Brain microvascular endothelial cell (primary cell): ENCODE measurements around the gene ZAR1L.

ENCODE experiments used
- DNase-seq: peaks from one replicate; pipeline ENCODE4 v3.0.0-alpha.2; 2020
- H3K27ac ChIP-seq: fragments of 250-450 bp; sonication (Bioruptor Pico); 2 replicates; pipeline ENCODE4 v1.5.1; 2020; ENCODE audit warnings: mild to moderate bottlenecking, moderate library complexity
- H3K27me3 ChIP-seq: fragments of 250-450 bp; sonication (Bioruptor Pico); replicated peaks from 2 replicates; pipeline ENCODE4 v1.5.1; 2020; ENCODE audit warnings: mild to moderate bottlenecking
- H3K36me3 ChIP-seq: fragments of 250-450 bp; sonication (Bioruptor Pico); replicated peaks from 2 replicates; pipeline ENCODE4 v1.5.1; 2020; ENCODE audit warnings: mild to moderate bottlenecking
- H3K4me3 ChIP-seq: 2 replicates; pipeline ENCODE4 v1.5.1; 2011; ENCODE audit warnings: low read depth, mild to moderate bottlenecking, control low read depth, low read length, moderate library complexity
- in situ Hi-C: cut with HindIII; loops from 2 replicates; pipeline ENCODE4 v1.10.0; 2017; ENCODE audit warnings: low sequenced_read_pairs, low pct_ligation_motif_present
- TF ChIP-seq, protein P1 (sequence below): IDR thresholded peaks from 2 replicates; pipeline ENCODE4 v1.5.1; 2011; ENCODE audit warnings: low read depth, mild to moderate bottlenecking, moderate library complexity, low read length, control low read depth, inconsistent platforms; ENCODE audit errors: missing control alignments

Gene ZAR1L

DNA sequence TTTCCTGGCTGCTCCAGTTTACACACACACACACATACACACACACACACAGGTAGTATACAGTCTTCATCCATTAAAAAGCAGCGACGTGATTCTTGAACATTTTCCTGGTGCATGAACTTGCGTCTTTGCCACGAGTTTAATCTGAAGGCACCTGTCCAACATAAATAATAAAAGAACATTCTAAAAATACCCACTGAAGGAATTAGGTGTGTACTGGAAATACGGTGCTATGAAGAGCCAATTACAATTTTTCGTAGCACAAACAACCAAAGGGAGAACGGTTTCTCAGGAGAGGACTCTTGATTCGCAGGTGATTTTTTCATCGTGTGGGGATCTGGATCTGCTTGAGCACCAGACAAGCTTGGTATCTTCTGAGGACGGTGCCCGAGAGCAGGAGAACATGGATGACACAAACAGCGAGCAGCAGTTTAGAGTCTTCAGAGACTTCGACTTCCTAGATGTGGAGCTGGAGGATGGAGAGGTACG lies 61.2 kb downstream of the ZAR1L start:
- no peak for DNase-seq

More for the DNA sequence above, 61.2 kb downstream of the ZAR1L start:
- TF ChIP-seq, protein P1, sequence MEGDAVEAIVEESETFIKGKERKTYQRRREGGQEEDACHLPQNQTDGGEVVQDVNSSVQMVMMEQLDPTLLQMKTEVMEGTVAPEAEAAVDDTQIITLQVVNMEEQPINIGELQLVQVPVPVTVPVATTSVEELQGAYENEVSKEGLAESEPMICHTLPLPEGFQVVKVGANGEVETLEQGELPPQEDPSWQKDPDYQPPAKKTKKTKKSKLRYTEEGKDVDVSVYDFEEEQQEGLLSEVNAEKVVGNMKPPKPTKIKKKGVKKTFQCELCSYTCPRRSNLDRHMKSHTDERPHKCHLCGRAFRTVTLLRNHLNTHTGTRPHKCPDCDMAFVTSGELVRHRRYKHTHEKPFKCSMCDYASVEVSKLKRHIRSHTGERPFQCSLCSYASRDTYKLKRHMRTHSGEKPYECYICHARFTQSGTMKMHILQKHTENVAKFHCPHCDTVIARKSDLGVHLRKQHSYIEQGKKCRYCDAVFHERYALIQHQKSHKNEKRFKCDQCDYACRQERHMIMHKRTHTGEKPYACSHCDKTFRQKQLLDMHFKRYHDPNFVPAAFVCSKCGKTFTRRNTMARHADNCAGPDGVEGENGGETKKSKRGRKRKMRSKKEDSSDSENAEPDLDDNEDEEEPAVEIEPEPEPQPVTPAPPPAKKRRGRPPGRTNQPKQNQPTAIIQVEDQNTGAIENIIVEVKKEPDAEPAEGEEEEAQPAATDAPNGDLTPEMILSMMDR = no peak
- in situ Hi-C loops = no loop called here
- Histone ChIP-seq H3K4me3 (no peak overlapping the region), H3K36me3 (no peaks in the 10 kb centered on the region), H3K27ac (no peak overlapping the region), H3K27me3 (no peaks in the 10 kb centered on the region)
